Measurements from ENCODE around the gene TMEM183A.

Gene TMEM183A

GRCh38 chr1:202965422-202965821, 41.8 kb upstream of the TMEM183A start:
- no peak for TF ChIP-seq CTCF (IDR thresholded peaks at IDR 0.05)

DNA sequence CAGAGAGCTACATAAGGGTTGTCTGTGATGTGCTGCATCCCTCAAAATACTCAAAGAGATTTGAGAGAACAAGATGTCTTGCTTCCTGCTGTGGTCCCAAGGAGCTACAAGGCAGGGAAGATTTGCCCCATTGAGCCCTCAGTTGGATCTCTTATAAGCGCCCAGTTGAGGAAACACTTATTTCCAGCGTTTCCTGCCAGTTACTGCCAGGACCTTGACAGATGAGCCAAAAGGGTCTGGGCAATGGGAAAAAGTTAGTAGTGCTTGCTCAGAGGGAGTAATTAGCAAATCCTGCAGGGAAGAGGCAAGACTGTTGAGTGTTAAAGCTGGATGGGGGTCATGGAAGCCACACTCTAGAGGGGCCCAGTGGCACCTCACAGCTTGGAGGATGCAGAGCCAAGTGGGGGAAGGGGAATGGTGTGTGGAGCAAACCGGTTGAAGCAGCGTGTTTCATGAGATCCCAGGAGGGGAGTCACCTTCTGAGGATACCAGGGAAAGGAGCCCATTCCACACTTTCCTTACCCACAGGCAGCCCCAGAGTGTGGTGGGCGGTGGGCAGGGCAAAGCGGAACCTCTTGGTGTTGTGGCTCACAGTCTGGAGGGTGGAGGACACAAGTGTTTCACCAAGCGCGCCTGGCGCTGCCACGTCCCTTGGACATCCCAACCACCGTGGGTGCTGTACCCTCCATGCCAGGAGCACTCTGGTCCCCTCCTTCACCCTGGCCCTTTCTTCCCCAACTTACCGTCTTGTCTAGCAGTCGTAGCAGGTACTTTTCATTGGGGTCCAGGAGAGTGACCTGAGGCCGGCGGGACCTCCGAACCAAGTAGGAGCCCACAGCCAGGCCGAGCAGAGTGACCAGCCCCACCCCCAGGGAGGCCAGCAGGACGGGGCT, 40.9 kb upstream of the TMEM183A start:
- no peak for TF ChIP-seq CTCF (IDR thresholded peaks at IDR 0.05)

GRCh38 chr1:202967684-202968281, 39.4 kb upstream of the TMEM183A start:
- TF ChIP-seq CTCF (IDR thresholded peaks at IDR 0.05): no peak

DNA sequence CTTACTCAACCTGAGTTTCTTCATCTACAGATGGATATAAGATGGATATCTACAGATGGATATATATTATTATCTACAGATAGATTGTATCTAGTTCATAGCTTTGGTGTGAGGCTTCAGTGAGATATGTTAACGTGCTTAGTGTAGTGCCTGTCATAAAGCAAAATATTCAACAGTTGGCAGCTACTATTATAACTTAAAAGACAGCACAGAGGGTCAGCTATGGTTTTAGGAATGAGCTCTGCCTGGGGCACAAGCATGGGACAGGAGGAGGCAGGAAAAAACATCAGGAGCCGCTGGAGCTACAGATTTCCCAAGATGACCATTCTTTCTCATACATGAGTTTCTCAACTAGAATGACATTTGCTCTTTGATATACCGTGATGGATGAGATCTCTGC, 38.8 kb upstream of the TMEM183A start:
- TF ChIP-seq CTCF (IDR thresholded peaks at IDR 0.05): no peak

DNA sequence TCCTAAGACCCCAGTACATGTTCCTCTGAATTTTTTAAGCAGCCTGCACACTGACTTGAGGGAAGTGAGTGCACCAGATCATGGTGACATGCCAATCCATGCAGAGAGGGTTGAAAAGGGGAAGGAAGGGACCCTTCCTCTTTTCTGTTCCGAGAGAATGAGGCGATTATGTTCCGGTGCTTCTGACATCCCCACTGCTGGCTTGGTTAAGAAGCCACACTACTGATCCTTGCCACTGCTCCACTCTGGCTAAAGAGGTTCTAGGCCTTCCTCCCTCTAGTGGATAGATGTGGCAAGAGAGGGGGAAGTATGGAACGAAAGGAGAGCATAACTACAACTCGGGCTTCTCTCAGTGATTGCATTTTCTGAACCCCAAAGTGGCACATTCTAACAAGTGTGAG, 38.3 kb upstream of the TMEM183A start:
- TF ChIP-seq CTCF (IDR thresholded peaks at IDR 0.05): peak; percentile 54

DNA sequence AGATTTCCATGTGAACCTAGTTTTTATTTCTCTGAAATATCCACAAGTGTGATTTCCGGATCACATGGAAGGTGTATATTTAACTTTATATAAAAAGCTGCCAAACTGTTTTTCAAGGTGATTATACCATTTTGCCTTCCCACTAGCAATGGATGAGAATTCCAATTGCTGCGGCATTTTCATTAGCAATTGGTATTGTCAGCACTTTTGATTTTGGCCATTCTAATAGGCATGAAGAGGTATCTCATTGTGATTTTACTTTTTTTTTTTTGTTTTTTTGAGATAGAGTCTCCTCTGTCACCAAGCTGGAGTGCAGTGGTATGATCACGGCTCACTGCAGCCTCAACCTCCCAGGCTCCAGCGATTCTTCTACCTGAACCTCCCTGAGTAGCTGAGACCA, 35.1 kb upstream of the TMEM183A start:
- TF ChIP-seq CTCF (IDR thresholded peaks at IDR 0.05): no peak

- no peak for TF ChIP-seq CTCF (IDR thresholded peaks at IDR 0.05)
These were observed 32.3 kb upstream of the TMEM183A start for GRCh38 chr1:202974856-202975255.

Data from LNCAP (cell line).